NCI-H2081 treated with DMSO at 0.1 percent for 48 hours (cell line): ENCODE measurements around the gene CCSER1.
"Not testable (repeated sequence)": the region's sequence is repeated elsewhere in the genome, so short reads cannot be mapped to it uniquely, and the experiment has no call there.

Experiments
- DNase-seq: peaks from one replicate; lab custom pipeline; 2025; lab: John Stamatoyannopoulos, UW

CCSER1 gene

DNA sequence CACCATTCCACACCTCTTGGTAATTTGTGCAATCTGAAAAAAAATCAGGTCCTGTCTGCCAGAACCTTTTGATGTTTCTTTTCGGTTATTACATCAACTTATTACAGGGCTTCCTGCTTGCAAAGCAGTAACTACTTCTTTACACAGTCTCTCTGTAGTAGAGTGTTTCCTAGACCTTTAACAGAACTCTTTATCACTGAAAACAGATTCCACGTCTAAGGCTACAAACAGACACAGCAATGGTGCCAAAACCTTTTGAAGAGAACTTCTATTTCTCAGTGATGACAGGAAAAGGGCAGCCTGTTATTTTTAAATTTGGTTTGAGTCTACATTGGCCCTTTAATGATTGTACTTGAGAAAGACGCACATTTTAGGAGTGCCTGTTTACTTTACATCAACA lies 1463.1 kb downstream of the CCSER1 start:
- no peak for DNase-seq

DNA sequence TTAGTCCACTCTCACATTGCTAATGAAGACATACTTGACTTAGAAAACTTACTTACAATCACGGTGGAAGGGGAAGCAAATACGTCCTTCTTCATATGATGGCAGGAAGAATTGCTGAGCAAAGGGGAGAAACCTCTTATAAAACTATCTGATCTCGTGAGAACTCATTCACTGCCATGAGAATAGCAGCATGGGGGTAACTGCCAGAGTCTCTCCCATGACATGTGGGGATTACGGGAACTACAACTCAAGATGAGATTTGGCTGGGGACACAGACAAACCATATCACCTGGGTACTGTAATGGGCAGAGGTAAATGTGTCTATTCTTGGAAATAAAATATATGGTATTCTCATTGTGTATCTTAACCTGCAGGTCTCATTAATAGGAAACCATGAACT lies 1464.9 kb downstream of the CCSER1 start:
- no peak for DNase-seq

DNA sequence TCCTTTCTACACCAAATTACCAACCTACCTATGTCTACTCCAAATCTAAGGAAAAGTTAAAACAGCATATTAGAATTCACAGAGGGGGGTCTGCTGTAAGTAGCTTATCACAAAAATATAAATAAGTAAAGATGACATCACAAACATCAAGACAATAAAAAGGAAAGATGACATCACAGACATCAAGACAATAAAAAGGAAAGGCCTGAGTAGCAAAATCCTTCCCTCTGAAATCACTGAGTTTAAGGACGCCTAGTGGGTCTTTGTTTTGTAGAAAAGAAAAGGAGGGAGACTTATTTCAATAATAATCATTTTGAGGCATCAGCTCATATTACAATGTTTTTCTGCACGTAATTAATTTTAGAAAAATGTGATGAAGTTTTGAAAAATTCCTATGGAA lies 1469.5 kb downstream of the CCSER1 start:
- no peak for DNase-seq

DNA sequence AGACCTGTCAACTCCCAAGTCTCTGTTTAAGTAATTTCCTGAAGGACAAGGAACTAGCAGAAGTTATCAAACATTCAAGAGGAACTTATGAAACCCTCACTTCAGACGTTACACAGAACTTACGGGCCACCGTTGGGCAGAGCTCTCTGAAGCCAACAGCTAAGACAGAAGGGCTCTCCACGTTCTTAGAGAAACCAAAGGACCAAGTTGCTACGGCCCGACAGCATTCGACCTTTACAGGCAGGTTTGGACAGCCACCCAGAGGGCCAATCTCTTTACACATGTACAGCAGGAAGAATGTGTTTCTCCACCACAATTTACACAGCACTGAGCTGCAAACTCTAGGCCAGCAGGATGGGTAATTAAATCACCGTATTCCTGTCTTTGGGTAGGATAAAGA lies 1471.5 kb downstream of the CCSER1 start:
- no peak for DNase-seq

DNA sequence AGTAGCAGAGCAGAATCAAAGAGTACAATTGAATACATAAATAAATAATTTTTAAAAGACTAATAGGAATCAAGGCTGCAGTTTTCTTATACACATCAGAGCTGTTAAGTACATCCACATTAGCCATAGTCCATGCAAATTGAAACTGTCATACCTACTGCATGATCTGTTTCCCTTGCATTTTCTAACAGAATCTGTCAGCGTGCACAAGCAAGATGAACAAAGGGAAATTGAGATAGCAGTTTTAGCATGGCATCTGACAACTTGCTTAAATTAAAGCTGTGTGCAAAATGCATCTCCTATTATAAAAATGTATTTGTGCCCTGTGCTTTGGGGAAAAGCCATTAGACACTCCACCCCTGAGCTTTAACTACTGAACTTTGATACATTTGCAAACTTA lies 1473.1 kb downstream of the CCSER1 start:
- DNase-seq: no peak

DNA sequence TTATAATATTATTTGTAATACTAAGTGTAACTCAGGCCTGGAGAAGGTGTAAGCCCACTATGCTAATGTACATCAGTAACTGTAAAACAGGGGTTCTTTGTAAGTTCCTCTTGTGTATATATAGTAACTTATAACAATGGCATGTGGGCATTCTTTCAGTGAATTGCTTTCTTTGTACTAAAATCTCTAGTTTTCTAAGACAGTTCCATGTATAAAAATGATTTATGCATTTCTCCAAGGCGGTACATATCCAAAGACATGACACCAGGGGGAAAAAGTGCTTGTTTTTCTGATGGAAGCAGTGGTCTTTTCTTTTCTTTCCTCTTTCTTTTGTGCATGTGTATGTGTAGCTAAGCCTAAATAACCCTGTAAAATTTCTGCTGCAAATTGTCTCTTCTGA lies 1474.2 kb downstream of the CCSER1 start:
- no peak for DNase-seq

DNA sequence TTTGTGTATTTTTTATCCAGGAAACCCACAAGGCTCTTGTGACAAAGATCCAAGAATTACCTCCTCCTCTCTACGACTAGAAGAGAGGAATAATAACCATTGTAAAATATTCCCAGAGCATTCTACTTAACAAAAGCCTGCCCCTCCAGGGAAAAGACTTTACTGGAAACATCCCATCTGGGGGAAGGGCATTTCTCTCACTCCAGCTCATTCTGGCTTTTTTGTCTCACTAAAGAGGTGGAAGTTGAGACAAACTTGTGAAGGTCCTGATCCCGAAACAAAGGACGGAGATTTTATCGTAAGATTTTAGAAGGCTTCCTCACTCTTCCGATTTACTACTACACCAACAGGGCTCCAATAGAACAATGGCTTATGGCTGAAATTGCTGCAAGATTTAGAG lies 1484.6 kb downstream of the CCSER1 start:
- no peak for DNase-seq

DNA sequence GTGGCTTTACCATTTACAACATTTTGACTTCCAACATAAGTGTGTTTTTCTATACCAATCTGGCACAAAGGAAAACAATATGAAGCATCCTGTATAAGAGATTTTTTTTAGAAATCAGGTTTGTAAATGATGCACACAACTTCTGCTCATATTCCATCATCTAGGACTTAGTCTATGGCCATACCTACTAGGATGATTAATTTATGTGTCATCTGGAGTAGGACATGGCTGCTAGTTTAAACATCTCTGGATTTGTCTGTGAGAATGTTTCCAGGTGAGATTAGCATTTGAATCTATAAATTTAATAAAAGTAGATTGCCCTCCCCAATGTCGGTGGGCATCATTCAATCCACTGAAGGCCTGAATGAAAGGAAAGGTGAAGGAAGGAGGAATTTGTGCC lies 1493.8 kb downstream of the CCSER1 start:
- no peak for DNase-seq

DNA sequence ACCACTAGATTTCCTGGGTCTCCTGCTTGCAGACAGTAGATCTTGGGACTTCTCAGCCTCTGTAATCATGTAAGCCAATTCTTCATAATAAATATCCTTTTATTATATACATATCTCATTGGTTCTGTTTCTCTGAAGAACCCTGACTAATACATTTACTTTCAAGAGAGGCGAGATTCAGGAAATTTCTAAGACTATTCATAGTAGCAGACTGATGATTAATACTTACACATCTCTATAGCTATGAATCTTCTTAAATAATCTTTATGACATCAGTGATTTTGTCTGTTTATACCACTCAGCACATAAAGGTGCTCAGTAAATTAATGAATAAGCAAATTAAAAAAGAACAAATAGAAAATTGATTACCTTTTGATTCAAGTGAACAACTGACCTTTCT lies 1494.3 kb downstream of the CCSER1 start:
- DNase-seq: no peak

DNA sequence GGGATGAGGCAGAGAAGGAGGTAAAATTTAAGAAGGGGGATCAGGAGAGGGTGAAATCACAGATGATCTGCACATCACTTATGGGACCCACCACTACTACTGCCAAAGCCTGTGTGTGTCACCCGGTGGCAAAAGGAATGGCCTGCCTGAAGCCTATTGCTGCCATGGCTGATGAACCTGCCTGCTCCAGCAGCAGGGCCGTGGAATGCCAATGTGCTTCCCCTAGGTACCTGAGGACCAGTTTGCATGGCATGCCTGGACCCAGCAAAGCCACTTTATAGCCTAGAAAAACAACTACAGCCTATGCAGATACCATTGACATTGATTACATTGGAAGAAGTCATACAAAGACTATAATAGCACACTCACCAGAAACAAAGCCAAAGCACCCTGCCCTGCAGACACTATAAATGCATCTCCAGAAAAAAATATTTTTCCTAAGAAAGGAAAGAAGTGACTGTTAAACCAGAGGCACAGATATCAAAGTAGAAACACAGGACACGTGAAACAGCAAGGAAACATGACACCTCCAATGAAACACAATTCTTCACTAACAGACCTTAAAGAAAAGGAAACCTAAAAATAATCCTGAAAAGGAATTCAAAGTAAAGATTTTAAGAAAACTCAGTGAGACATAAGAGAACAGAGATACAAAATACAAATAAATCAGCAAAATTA lies 1495.9 kb downstream of the CCSER1 start:
- no peak for DNase-seq

DNA sequence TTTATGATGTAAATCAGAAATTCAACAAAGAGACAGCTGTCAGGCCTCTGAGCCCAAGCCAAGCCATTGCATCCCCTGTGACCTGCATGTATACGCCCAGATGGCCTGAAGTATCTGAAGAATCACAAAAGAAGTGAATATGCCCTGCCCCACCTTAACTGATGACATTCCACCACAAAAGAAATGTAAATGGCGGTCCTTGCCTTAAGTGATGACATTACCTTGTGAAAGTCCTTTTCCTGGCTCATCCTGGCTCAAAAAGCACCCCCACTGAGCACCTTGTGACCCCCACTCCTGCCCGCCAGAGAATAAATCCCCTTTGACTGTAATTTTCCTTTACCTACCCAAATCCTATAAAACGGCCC lies 1496.4 kb downstream of the CCSER1 start:
- not testable (repeated sequence) for DNase-seq

DNA sequence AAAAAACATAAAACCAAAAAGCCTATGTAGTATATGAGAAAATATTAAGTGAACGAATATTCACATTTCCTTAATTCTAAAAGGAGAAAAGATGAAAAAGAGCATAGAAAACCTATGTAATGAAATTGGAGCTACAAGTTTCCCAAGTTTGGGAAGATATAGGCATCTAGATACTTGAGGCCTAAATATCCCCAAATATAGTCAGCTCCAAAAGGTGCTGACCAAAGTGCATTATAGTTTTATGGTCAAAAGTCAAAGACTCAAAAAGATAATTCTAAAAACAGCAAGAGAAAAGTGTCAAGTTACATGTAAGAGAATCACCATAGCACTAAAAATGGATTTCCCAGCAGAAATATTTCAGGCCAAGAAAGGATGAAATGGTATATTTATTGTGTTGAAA lies 1502.9 kb downstream of the CCSER1 start:
- DNase-seq: no peak

DNA sequence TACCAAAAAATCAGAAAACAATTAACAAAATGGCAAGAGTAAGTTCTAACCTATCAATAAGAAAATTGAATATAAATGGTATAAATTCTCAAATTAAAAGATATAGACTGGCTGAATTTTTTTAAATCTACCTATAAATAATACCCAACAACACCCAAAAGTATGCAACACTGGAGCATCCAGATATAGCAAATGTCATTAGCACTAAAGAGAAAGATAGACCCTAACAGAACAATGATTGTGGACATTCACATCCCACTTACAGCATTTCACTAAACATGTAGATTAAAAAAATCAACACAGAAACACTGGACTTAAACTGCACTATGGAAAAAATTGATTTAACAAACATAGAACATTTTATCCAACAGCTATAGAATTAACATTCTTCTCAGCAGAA lies 1503.6 kb downstream of the CCSER1 start:
- no peak for DNase-seq

DNA sequence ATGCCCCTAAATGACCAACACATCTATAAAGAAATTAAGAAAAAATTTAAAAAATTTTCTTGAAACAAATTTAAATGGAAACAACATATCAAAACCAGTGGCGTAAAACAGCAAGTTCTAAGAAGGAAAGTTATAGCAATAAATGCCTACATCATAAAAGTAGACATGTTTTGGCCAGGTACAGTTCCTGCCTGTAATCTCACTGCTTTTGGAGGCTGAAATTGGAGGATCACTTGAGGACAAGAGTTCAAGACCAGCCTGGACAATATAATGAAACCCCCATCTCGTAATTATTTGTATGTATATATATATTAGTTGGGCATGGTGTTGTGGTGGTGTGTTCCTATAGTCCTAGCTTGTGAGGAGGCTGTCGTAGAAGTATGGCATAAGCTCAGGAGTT lies 1504.1 kb downstream of the CCSER1 start:
- DNase-seq: no peak

DNA sequence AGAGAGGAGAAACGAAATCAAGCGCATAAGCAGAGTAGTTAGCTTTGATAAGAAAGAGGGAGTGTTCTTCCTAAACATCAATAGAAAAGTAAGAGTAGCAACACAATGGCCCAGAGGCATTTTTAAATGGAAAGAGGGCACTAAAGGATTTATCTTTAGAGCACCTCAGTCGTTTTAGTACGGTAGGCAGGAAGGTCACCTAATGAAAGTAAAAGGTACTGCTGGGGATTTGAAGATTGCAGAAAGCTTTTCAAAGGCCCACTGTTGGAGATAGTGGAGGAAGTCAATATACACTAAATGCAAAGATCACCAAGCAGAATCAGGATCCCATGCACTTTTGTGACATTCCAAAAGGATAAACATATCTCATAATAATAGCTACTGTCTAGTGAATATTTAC lies 1508.9 kb downstream of the CCSER1 start:
- no peak for DNase-seq
